Heart left ventricle (tissue), 13 donors: Measurements from ENCODE around the gene SHROOM1.

Experiments used
- POLR2A ChIP-seq, 2 donors: fragments of 450-650 bp; IDR thresholded peaks; one replicate each; pipeline ENCODE4 v1.6.1; 2017; ENCODE audit warnings: antibody characterized with exemption in 2 of 2, mild to moderate bottlenecking in 2 of 2, moderate library complexity in 2 of 2
- TF ChIP-seq, protein P1 (sequence below), 12 donors: fragments of 200-600 bp; sonication (generic) in 4 of 12; IDR thresholded peaks; one replicate each; pipeline versions ENCODE4 v1.5.0 to v1.8.0; 2018 to 2022; ENCODE audit warnings: antibody characterized with exemption in 12 of 12, mild to moderate bottlenecking in 5 of 12
- donor health status: ischemic (EF 13 %, LVEDD 7.1; RV severe dilation, severe dysfunction).
- donor health status: DM: no; HTN: yes; CAD: no.
- donor health status: DM: no; HTN: no; CAD: no.
- donor health status: ischemic (EF 25% LVEDD 6.9; RV normal size, moderate dysfunction).
- donor health status: ischemic (EF 25% LVEDD 5.7; RV mildly dilated, moderate dysfunction).
- donor health status: ischemic (EF 35%, LVEDD 5.7; RV mildly dilated, moderate dysfunction).
- donor health status: nonischemic (EF 11% LVEDD 7.7; RV severe dilation, severe dysfunction).
- donor health status: DM: yes; HTN: yes; CAD: no.
- donor health status: PGD.
- donor health status: ischemic (EF 29% LVEDD 5.4; RV normal size, mild dysfunction).
- donor health status: nonischemic (EF 23%, LVEDD 6.1; RV moderate dilation, normal function).

DNA sequence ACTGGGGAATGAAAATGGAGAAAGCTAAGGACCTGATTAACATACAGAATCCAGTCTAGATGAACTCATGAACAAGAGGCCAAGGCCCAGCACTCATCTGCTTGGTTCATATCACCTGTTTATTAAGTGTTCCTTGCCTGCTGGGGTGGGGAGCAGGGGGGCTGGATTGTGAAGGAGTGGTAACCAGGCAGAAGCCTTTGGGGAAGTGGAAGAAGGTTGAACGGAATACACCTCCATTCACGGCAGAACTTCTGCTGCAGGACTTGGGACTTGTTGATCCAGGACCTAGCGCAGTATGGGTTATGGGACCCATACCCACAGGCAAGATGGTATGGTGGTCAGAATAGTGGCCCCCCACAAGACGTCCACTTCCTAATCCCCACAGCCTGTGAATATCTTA lies 44.6 kb downstream of the SHROOM1 start:
- no peak for TF ChIP-seq POLR2A (IDR thresholded peaks at IDR 0.05)
- TF ChIP-seq, protein P1, sequence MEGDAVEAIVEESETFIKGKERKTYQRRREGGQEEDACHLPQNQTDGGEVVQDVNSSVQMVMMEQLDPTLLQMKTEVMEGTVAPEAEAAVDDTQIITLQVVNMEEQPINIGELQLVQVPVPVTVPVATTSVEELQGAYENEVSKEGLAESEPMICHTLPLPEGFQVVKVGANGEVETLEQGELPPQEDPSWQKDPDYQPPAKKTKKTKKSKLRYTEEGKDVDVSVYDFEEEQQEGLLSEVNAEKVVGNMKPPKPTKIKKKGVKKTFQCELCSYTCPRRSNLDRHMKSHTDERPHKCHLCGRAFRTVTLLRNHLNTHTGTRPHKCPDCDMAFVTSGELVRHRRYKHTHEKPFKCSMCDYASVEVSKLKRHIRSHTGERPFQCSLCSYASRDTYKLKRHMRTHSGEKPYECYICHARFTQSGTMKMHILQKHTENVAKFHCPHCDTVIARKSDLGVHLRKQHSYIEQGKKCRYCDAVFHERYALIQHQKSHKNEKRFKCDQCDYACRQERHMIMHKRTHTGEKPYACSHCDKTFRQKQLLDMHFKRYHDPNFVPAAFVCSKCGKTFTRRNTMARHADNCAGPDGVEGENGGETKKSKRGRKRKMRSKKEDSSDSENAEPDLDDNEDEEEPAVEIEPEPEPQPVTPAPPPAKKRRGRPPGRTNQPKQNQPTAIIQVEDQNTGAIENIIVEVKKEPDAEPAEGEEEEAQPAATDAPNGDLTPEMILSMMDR (IDR thresholded peaks at IDR 0.05), result no peak
